HCT116 (cell line): ENCODE data around the gene FAM185A.
"Not testable (repeated sequence)": the region's sequence is repeated elsewhere in the genome, so short reads cannot be mapped to it uniquely, and the experiment has no call there.

ENCODE experiments used
- POLR2A ChIP-seq: IDR thresholded peaks from 2 replicates; pipeline ENCODE4 v1.7.0; 2011; ENCODE audit warnings: borderline replicate concordance; ENCODE audit not compliant: insufficient read depth, insufficient read length; ENCODE audit errors: extremely low read depth
- POLR2AphosphoS5 ChIP-seq: IDR thresholded peaks from 2 replicates; pipeline ENCODE4 v1.6.1; 2011; ENCODE audit warnings: mild to moderate bottlenecking, low read depth, low read length, moderate library complexity
- RAD21 ChIP-seq: IDR thresholded peaks from 2 replicates; pipeline ENCODE4 v1.6.1; 2012; ENCODE audit warnings: low read depth, mild to moderate bottlenecking
- TF ChIP-seq, protein P1 (sequence below), 3 experiments: fragments of 200-600 bp in 1 of 3; sonication (generic) in 1 of 3; IDR thresholded peaks in 2 of 3; conservative IDR thresholded peaks in 1 of 3; 2 replicates each; pipeline ENCODE4 v1.5.1; 2012 to 2017; ENCODE audit warnings: low read depth in 2 of 3, low read length in 2 of 3, antibody characterized with exemption in 1 of 3, borderline replicate concordance in 1 of 3, control low read depth in 1 of 3, mild to moderate bottlenecking in 1 of 3, mixed read lengths in 1 of 3, mixed run types in 1 of 3, moderate library complexity in 1 of 3; ENCODE audit not compliant: insufficient read depth in 1 of 3
- TF ChIP-seq, protein P2 (sequence below): IDR thresholded peaks from 2 replicates; pipeline ENCODE4 v1.6.1; 2012

- TF ChIP-seq POLR2A, RAD21, POLR2AphosphoS5: not testable (repeated sequence)
- TF ChIP-seq, protein P1, sequence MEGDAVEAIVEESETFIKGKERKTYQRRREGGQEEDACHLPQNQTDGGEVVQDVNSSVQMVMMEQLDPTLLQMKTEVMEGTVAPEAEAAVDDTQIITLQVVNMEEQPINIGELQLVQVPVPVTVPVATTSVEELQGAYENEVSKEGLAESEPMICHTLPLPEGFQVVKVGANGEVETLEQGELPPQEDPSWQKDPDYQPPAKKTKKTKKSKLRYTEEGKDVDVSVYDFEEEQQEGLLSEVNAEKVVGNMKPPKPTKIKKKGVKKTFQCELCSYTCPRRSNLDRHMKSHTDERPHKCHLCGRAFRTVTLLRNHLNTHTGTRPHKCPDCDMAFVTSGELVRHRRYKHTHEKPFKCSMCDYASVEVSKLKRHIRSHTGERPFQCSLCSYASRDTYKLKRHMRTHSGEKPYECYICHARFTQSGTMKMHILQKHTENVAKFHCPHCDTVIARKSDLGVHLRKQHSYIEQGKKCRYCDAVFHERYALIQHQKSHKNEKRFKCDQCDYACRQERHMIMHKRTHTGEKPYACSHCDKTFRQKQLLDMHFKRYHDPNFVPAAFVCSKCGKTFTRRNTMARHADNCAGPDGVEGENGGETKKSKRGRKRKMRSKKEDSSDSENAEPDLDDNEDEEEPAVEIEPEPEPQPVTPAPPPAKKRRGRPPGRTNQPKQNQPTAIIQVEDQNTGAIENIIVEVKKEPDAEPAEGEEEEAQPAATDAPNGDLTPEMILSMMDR (IDR thresholded peaks at IDR 0.05 in 2 of 3, conservative IDR thresholded peaks at IDR 0.05 in 1 of 3; ENCODE audit: borderline replicate concordance in 1 of 3, insufficient read depth in 1 of 3, low read depth in 2 of 3, low read length in 2 of 3) = not testable (repeated sequence)
- TF ChIP-seq, protein P2, sequence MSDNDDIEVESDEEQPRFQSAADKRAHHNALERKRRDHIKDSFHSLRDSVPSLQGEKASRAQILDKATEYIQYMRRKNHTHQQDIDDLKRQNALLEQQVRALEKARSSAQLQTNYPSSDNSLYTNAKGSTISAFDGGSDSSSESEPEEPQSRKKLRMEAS = not testable (repeated sequence)
Observed at GRCh38 chr7:102730431-102730830, 18.4 kb upstream of the FAM185A start.
